ENCODE measurements around the gene HIP1R.

GRCh38 chr12:122788387-122788786 lies 46.9 kb upstream of the HIP1R start:
- TF ChIP-seq CTCF (IDR thresholded peaks at IDR 0.05) (no peak), POLR2A (IDR thresholded peaks at IDR 0.05) (no peak), EP300 (IDR thresholded peaks at IDR 0.05) (no peak), POLR2AphosphoS5 (IDR thresholded peaks at IDR 0.05) (no peak)

Measured in sigmoid colon (tissue), 4 donors.